HepG2 (cell line): ENCODE measurements around the gene FBXO41. TPM values are rescaled to one million over a fixed set of nuclear protein-coding genes. Genes with fewer than 3 reads are reported as not detected.

ENCODE experiments used
- BRD4 ChIP-seq: sonication (generic); formaldehyde crosslinking; IDR thresholded peaks from 2 replicates; pipeline ENCODE4 v1.4.0; 2020; ENCODE audit warnings: missing genetic modification reagents
- HBP1 ChIP-seq: IDR thresholded peaks from 2 replicates; pipeline ENCODE4 v1.6.1; 2016; ENCODE audit warnings: low read depth, control low read depth
- KDM3A ChIP-seq: IDR thresholded peaks from 2 replicates; pipeline ENCODE4 v1.6.1; 2018; ENCODE audit warnings: low read depth, missing compliant biosample characterization
- MYNN ChIP-seq: sonication (generic); formaldehyde crosslinking; IDR thresholded peaks from 2 replicates; pipeline ENCODE4 v1.4.0; 2020; ENCODE audit warnings: mild to moderate bottlenecking, low read depth, missing genetic modification reagents
- NCOA5 ChIP-seq: sonication (generic); formaldehyde crosslinking; IDR thresholded peaks from 2 replicates; pipeline ENCODE4 v1.4.0; 2020; ENCODE audit warnings: missing genetic modification reagents
- NR2C2 ChIP-seq: sonication (generic); formaldehyde crosslinking; IDR thresholded peaks from 2 replicates; pipeline ENCODE4 v1.4.0; 2020; ENCODE audit warnings: missing genetic modification reagents, mild to moderate bottlenecking, moderate library complexity, borderline replicate concordance
- PAX8 ChIP-seq: sonication (generic); formaldehyde crosslinking; IDR thresholded peaks from 2 replicates; pipeline ENCODE4 v1.8.0; 2022; ENCODE audit warnings: mild to moderate bottlenecking, missing genetic modification reagents, borderline replicate concordance
- PBX2 ChIP-seq: IDR thresholded peaks from 2 replicates; pipeline ENCODE4 v1.6.1; 2016; ENCODE audit warnings: control low read depth
- REXO4 ChIP-seq: sonication (generic); formaldehyde crosslinking; IDR thresholded peaks from 2 replicates; pipeline ENCODE4 v1.8.0; 2022; ENCODE audit warnings: missing genetic modification reagents, mild to moderate bottlenecking, borderline replicate concordance
- SRF ChIP-seq: IDR thresholded peaks from 2 replicates; pipeline ENCODE4 v1.6.1; 2011; ENCODE audit warnings: mild to moderate bottlenecking, low read depth, low read length, moderate library complexity
- U2AF2 ChIP-seq: fragments of 200-400 bp; formaldehyde crosslinking; IDR thresholded peaks from 2 replicates; pipeline ENCODE4 v1.6.1; 2017; ENCODE audit warnings: low read depth, mild to moderate bottlenecking, low read length
- XRCC5 ChIP-seq: fragments of 200-400 bp; formaldehyde crosslinking; optimal IDR thresholded peaks from 2 replicates; pipeline ENCODE3; 2017; ENCODE audit warnings: mild to moderate bottlenecking, low read length
- YEATS2 ChIP-seq: sonication (generic); formaldehyde crosslinking; IDR thresholded peaks from 2 replicates; pipeline ENCODE4 v1.4.0; 2020; ENCODE audit warnings: missing genetic modification reagents, borderline replicate concordance
- ZBTB2 ChIP-seq: sonication (generic); formaldehyde crosslinking; IDR thresholded peaks from 2 replicates; pipeline ENCODE4 v1.8.0; 2022; ENCODE audit warnings: low read depth, missing genetic modification reagents
- ZNF10 ChIP-seq: sonication (generic); formaldehyde crosslinking; IDR thresholded peaks from 2 replicates; pipeline ENCODE4 v1.4.0; 2020; ENCODE audit warnings: mild to moderate bottlenecking, low read depth, missing genetic modification reagents, borderline replicate concordance
- ZNF205 ChIP-seq: IDR thresholded peaks from 2 replicates; pipeline ENCODE4 v1.6.1; 2018; ENCODE audit warnings: missing biosample characterization, missing genetic modification reagents
- ZNF251 ChIP-seq: sonication (generic); formaldehyde crosslinking; IDR thresholded peaks from 2 replicates; pipeline ENCODE4 v1.9.0; 2021; ENCODE audit warnings: mild to moderate bottlenecking, missing genetic modification reagents
- ZNF275 ChIP-seq: sonication (generic); formaldehyde crosslinking; IDR thresholded peaks from 2 replicates; pipeline ENCODE4 v1.8.0; 2022; ENCODE audit warnings: missing genetic modification reagents, mild to moderate bottlenecking, inconsistent platforms, borderline replicate concordance
- polyA plus RNA-seq, 8 experiments: library from polyadenylated mRNA; depleted of rRNA in 3 of 8; stranded (reverse) in 7 of 8; unstranded in 1 of 8; fragments of >200 nt; fragmentation: Illumina TruSeq in 4 of 8; extraction: Trizol in 4 of 8; gene quantifications; 2 replicates each; pipeline versions ENCODE4 v1.2.1 to v1.2.3, GENCODE V29; 2011 to 2016; ENCODE audit warnings: low read depth in 4 of 8, missing spikeins in 1 of 8, mixed read lengths in 1 of 8; ENCODE audit not compliant: insufficient read depth in 1 of 8
- total RNA-seq, 5 experiments: library from RNA; depleted of rRNA; stranded (reverse); fragments of >200 nt; fragmentation: Illumina TruSeq; extraction: Trizol; gene quantifications; 2 replicates each; pipeline ENCODE4 v1.2.3, GENCODE V29; 2016; ENCODE audit warnings: low read depth in 1 of 5
- TF ChIP-seq, protein P1 (sequence below): sonication (generic); formaldehyde crosslinking; IDR thresholded peaks from 2 replicates; pipeline ENCODE4 v1.4.0; 2020; ENCODE audit warnings: mild to moderate bottlenecking, missing genetic modification reagents

FBXO41 gene
- total and polyA plus RNA-seq, 2 of the 13 experiments (the other 11 are each of a cell fraction or from before 2014, with no cell fraction given), result 4.2 to 10.3 TPM

- TF ChIP-seq, protein P1, sequence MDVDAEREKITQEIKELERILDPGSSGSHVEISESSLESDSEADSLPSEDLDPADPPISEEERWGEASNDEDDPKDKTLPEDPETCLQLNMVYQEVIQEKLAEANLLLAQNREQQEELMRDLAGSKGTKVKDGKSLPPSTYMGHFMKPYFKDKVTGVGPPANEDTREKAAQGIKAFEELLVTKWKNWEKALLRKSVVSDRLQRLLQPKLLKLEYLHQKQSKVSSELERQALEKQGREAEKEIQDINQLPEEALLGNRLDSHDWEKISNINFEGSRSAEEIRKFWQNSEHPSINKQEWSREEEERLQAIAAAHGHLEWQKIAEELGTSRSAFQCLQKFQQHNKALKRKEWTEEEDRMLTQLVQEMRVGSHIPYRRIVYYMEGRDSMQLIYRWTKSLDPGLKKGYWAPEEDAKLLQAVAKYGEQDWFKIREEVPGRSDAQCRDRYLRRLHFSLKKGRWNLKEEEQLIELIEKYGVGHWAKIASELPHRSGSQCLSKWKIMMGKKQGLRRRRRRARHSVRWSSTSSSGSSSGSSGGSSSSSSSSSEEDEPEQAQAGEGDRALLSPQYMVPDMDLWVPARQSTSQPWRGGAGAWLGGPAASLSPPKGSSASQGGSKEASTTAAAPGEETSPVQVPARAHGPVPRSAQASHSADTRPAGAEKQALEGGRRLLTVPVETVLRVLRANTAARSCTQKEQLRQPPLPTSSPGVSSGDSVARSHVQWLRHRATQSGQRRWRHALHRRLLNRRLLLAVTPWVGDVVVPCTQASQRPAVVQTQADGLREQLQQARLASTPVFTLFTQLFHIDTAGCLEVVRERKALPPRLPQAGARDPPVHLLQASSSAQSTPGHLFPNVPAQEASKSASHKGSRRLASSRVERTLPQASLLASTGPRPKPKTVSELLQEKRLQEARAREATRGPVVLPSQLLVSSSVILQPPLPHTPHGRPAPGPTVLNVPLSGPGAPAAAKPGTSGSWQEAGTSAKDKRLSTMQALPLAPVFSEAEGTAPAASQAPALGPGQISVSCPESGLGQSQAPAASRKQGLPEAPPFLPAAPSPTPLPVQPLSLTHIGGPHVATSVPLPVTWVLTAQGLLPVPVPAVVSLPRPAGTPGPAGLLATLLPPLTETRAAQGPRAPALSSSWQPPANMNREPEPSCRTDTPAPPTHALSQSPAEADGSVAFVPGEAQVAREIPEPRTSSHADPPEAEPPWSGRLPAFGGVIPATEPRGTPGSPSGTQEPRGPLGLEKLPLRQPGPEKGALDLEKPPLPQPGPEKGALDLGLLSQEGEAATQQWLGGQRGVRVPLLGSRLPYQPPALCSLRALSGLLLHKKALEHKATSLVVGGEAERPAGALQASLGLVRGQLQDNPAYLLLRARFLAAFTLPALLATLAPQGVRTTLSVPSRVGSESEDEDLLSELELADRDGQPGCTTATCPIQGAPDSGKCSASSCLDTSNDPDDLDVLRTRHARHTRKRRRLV (CRISPR knock-in tag), result no peak
- TF ChIP-seq BRD4 (CRISPR knock-in tag), result peak; percentile 63; the same call in 1 of the 2 replicates
- no peak for TF ChIP-seq NCOA5 (CRISPR knock-in tag)
- no peak for TF ChIP-seq ZNF205 (CRISPR knock-in tag)
- TF ChIP-seq SRF, result no peak
- TF ChIP-seq ZNF275, result no peak; the same call in 1 of the 2 replicates
- TF ChIP-seq MYNN (CRISPR knock-in tag), result no peak
- TF ChIP-seq PBX2 (CRISPR knock-in tag), result no peak
- TF ChIP-seq KDM3A (CRISPR knock-in tag), result 0 out of 2 replicates have a peak, but pooled peaks have one; percentile 6
- TF ChIP-seq XRCC5, result no peak
- no peak for TF ChIP-seq U2AF2
- no peak for TF ChIP-seq YEATS2
- no peak for TF ChIP-seq ZNF10 (CRISPR knock-in tag)
- TF ChIP-seq HBP1, result peak; percentile 60; the same call in 1 of the 2 replicates
- TF ChIP-seq ZBTB2 (CRISPR knock-in tag), result no peak
- peak; percentile 88; the same call in 1 of the 2 replicates for TF ChIP-seq PAX8 (CRISPR knock-in tag)
- no peak for TF ChIP-seq ZNF251 (CRISPR knock-in tag)
- no peak for TF ChIP-seq REXO4 (CRISPR knock-in tag)
- TF ChIP-seq NR2C2 (CRISPR knock-in tag), result peak; percentile 32
Measured at GRCh38 chr2:73283545-73284295, 558 bp downstream of the FBXO41 start (continued).
